Upper lobe of right lung (tissue), 1 donor: ENCODE data around the gene CDK18. TPM values are rescaled to one million over a fixed set of nuclear protein-coding genes. Genes with fewer than 3 reads are reported as not detected.

Experiments used
- ATAC-seq: fragments of 200-7000 bp; cut with Tn5 transposase; one replicate; pipeline ENCODE4 v1.9.1; 2020; ENCODE audit warnings: mild to moderate bottlenecking, moderate library complexity
- DNase-seq: peaks from one replicate; pipeline ENCODE4 v3.0.0-alpha.2; 2020
- H3K27ac ChIP-seq: fragments of 200-600 bp; one replicate; pipeline ENCODE4 v1.8.0; 2022
- H3K27me3 ChIP-seq: fragments of 200-600 bp; one replicate; pipeline ENCODE4 v1.8.0; 2022; ENCODE audit warnings: mild to moderate bottlenecking
- H3K36me3 ChIP-seq: fragments of 200-600 bp; one replicate; pipeline ENCODE4 v1.8.0; 2022
- H3K4me1 ChIP-seq: fragments of 200-600 bp; one replicate; pipeline ENCODE4 v1.8.0; 2022
- H3K4me3 ChIP-seq: fragments of 200-600 bp; one replicate; pipeline ENCODE4 v1.8.0; 2022; ENCODE audit warnings: mild to moderate bottlenecking
- H3K9me3 ChIP-seq: fragments of 200-600 bp; one replicate; pipeline ENCODE4 v1.8.0; 2022
- intact Hi-C: fragments of 100-400 bp; cut with DNase I; formaldehyde crosslinking; loops from one replicate; pipeline ENCODE4 v1.11.0; 2022
- total RNA-seq: library from RNA; stranded (reverse); fragmentation: NEBNext Ultra II Directional; extraction: Animal tissue kit (Norgen Biotek cat#: 25700); gene quantifications from one replicate; pipeline ENCODE4 v1.2.1, GENCODE V29; 2021
- TF ChIP-seq, protein P1 (sequence below): fragments of 200-600 bp; IDR thresholded peaks from one replicate; pipeline ENCODE4 v1.8.0; 2022; ENCODE audit warnings: antibody characterized with exemption
- donor health status: DM: no; HTN: yes; CAD: no; lungs with severe emphysema.

Gene CDK18
- total RNA-seq, 1 donor from 2014 or later, result 31.6 TPM

GRCh38 chr1:205568135-205568468, 63.6 kb downstream of the CDK18 start:
- DNase-seq (peak; percentile 31), ATAC-seq (no peak)
- TF ChIP-seq, protein P1, sequence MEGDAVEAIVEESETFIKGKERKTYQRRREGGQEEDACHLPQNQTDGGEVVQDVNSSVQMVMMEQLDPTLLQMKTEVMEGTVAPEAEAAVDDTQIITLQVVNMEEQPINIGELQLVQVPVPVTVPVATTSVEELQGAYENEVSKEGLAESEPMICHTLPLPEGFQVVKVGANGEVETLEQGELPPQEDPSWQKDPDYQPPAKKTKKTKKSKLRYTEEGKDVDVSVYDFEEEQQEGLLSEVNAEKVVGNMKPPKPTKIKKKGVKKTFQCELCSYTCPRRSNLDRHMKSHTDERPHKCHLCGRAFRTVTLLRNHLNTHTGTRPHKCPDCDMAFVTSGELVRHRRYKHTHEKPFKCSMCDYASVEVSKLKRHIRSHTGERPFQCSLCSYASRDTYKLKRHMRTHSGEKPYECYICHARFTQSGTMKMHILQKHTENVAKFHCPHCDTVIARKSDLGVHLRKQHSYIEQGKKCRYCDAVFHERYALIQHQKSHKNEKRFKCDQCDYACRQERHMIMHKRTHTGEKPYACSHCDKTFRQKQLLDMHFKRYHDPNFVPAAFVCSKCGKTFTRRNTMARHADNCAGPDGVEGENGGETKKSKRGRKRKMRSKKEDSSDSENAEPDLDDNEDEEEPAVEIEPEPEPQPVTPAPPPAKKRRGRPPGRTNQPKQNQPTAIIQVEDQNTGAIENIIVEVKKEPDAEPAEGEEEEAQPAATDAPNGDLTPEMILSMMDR, result no peak
- intact Hi-C loops, result no loop called here
- Histone ChIP-seq H3K27ac (no peak overlapping the region), H3K4me1 (peaks cover 3% of the 10 kb centered on the region), H3K27me3 (peaks cover 23% of the 10 kb centered on the region), H3K36me3 (no peaks in the 10 kb centered on the region), H3K9me3 (no peaks in the 10 kb centered on the region), H3K4me3 (peak overlapping the region; percentile 42)

GRCh38 chr1:205568469-205569361, 64.2 kb downstream of the CDK18 start:
- H3K4me3 ChIP-seq, result peak overlapping the region; percentile 42
- peaks cover 3% of the 10 kb centered on the region for H3K4me1 ChIP-seq
- H3K9me3 ChIP-seq, result no peaks in the 10 kb centered on the region
- H3K27me3 ChIP-seq, result peaks cover 23% of the 10 kb centered on the region
- TF ChIP-seq, protein P1, result no peak
- DNase-seq (peak; percentile 69), ATAC-seq (peak; percentile 57)
- intact Hi-C loops, result no loop called here
- no peaks in the 10 kb centered on the region for H3K36me3 ChIP-seq
- H3K27ac ChIP-seq, result no peak overlapping the region

DNA sequence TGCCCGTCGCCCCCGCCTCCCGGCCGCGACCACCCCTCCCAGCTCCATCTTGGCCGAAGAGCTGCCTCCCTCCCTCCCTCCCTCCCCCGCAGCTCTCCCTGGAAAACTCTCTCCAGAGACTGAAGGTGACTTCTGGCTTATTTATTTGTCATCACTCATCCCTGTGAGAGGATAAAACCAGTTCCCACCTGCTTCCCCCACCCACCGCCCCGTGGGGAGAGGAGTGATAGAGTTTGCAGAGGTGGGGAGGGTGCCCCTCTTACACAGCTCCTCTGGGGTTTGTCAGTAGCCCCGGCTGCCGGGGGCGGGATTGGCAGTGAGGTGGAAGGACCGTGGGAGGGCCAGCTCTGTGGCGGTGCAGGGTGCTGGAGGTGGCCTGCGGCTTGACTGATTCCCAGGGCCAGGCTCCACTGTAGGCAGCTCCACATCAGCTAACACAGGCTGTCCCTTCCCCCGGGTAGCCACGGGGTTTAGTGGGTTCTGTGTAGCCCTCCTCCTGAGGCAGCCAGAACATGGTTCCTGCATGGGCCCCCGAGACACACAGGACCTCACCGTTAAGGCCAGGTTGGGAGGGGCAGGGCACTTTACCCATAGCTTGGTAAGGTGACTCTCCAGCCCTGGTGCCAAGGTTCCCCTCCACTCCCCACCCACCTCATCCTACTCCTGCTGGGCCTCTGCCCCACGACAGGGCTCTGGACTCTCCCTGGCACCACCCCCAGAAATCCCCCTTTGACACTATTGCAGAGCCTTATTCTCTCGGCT, 65.1 kb downstream of the CDK18 start:
- Histone ChIP-seq H3K4me3 (peak overlapping the region; percentile 42), H3K27ac (no peak overlapping the region), H3K36me3 (no peaks in the 10 kb centered on the region), H3K9me3 (no peaks in the 10 kb centered on the region), H3K4me1 (peaks cover 3% of the 10 kb centered on the region), H3K27me3 (peaks cover 23% of the 10 kb centered on the region)
- peak; percentile 55 for DNase-seq
- TF ChIP-seq, protein P1, result no peak
- peak; percentile 10 for ATAC-seq
- intact Hi-C loops, result no loop called here

DNA sequence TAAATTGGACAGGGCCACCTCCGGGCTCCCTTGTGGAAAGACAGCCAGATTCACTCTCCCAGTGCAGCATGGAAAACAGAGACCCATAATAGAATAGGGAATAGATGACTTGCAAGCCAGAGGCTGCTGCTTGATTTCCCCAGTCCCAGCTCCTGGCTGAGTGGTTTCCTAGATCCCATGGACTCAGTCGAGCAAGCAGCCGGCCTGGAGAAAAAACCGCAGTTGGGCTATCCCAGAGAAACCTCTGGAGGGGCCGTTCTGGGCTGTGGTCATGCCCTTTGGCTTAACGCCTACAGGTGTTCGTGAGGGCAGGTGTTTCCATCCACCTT, 65.7 kb downstream of the CDK18 start:
- DNase-seq (no peak), ATAC-seq (no peak)
- Histone ChIP-seq H3K27ac (no peak overlapping the region), H3K27me3 (peaks cover 23% of the 10 kb centered on the region), H3K4me1 (peaks cover 3% of the 10 kb centered on the region), H3K9me3 (no peaks in the 10 kb centered on the region), H3K4me3 (no peak overlapping the region), H3K36me3 (no peaks in the 10 kb centered on the region)
- intact Hi-C loops, result no loop called here
- TF ChIP-seq, protein P1, result no peak

DNA sequence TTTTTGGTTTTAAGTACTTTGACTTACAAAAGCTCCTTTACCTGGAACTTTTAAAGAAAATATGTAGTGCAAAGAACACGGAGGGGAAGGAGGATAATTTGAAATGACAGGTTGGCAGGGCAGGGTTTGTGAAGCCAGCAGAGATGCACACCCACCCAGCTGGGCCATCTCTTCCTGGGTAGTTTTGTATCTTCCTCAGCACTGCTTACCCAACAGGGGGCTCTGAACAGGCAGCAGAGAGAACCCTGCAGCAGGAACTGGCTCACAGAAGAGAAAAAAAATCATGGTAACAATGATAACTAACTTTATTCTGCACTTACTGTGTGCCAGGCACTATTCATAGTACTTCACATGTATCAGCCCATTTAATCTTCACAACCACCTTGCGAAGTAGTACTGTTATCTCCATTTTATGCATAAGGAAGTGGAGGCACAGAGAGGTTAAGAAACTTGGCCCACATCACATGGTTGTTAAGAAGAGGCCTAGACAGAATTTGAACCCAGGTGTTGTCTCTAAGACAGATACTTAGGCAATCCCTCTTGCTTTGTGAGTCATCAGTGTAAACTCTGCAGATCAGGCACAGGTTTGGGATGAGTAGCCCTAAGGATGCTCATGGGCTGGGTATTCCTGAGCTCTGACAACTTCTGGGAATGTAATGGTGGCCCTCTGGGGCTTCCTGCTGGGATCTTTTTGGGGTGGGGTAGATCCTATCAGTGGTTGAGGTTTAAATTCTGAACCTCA, 66.5 kb downstream of the CDK18 start:
- Histone ChIP-seq H3K27ac (no peak overlapping the region), H3K4me3 (no peak overlapping the region), H3K9me3 (no peaks in the 10 kb centered on the region), H3K4me1 (peaks cover 3% of the 10 kb centered on the region), H3K36me3 (no peaks in the 10 kb centered on the region), H3K27me3 (peaks cover 22% of the 10 kb centered on the region)
- ATAC-seq, result no peak
- TF ChIP-seq, protein P1, result no peak
- intact Hi-C loops, result no loop called here
- no peak for DNase-seq
